Colonic mucosa (tissue), 4 donors: ENCODE results near the gene NRDE2. TPM values are rescaled to one million over a fixed set of nuclear protein-coding genes. Genes with fewer than 3 reads are reported as not detected.

Source experiments
- DNase-seq: peaks from one replicate; pipeline ENCODE4 v3.0.0-alpha.2; 2020
- H3K27ac ChIP-seq: fragments of 200-600 bp; one replicate; pipeline ENCODE4 v1.8.0; 2021
- H3K27me3 ChIP-seq: fragments of 200-600 bp; one replicate; pipeline ENCODE4 v1.8.0; 2021
- H3K36me3 ChIP-seq: fragments of 200-600 bp; one replicate; pipeline ENCODE4 v1.8.0; 2021
- H3K4me1 ChIP-seq: fragments of 200-600 bp; one replicate; pipeline ENCODE4 v1.8.0; 2021; ENCODE audit warnings: mild to moderate bottlenecking
- H3K4me3 ChIP-seq: fragments of 200-600 bp; one replicate; pipeline ENCODE4 v1.8.0; 2021
- H3K9ac ChIP-seq, 2 donors: one replicate each; pipeline ENCODE4 v1.7.0; 2013; ENCODE audit warnings: control low read depth in 2 of 2, low read depth in 2 of 2, low read length in 2 of 2
- H3K9me3 ChIP-seq: fragments of 200-600 bp; one replicate; pipeline ENCODE4 v1.8.0; 2021
- intact Hi-C: fragments of 100-400 bp; cut with DNase I; formaldehyde crosslinking; loops from one replicate; pipeline ENCODE4 v1.14.1; 2022
- total RNA-seq, 2 donors: library from RNA; stranded (reverse); fragmentation: NEBNext Ultra II Directional in 1 of 2; extraction: Animal tissue kit (Norgen Biotek cat#: 25700) in 1 of 2; gene quantifications; one replicate each; pipeline ENCODE4 v1.2.1, GENCODE V29; 2021
- TF ChIP-seq, protein P1 (sequence below): fragments of 200-600 bp; IDR thresholded peaks from one replicate; pipeline ENCODE4 v1.8.0; 2022; ENCODE audit warnings: antibody characterized with exemption, mild to moderate bottlenecking
- donor health status: healthy.
- donor health status: DM: no; HTN: no; CAD: no.
- donor health status: DM: no; HTN: no; CAD: no.

NRDE2 gene
- total RNA-seq, 2 donors from 2014 or later = 14.7 to 22.1 TPM

DNA sequence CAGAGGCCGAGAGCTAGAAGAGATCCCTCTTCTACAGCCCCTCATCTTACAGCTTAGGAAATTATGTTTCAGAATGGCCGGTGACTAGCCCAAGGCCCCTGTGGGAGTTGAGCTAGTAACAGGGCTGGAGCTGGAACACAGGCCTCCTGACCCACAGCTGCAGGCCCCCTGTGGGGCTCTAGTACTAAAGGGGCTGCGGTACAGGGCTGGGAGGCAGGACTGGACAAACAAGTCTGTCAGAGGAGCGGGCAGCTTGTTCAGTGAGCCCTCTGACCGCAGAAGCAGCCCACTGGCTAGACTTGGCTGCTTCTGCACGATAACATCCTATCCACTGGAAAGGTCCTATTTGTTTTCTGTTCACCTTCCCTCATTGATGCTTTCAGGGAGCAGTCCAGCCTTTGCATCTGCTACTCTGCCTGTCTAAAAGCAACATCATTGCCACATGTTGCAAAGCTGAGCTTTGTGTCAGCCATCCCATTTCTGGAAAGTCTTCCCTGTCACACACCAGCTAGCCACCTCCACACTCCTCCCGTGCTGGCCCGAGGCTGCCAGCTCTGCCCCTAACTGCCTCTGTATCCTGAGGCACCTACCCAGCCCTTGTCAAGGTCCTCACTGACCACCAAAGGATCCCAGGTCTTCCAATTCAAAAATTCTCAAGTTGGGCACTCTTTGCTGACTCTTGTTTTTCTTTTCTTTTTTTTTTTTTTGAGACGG lies 65.1 kb downstream of the NRDE2 start:
- Histone ChIP-seq H3K36me3 (peaks cover 40% of the 10 kb centered on the region), H3K27me3 (no peaks in the 10 kb centered on the region), H3K9ac (no peak overlapping the region), H3K9me3 (no peaks in the 10 kb centered on the region), H3K4me1 (no peaks in the 10 kb centered on the region), H3K4me3 (no peak overlapping the region), H3K27ac (no peak overlapping the region)
- TF ChIP-seq, protein P1, sequence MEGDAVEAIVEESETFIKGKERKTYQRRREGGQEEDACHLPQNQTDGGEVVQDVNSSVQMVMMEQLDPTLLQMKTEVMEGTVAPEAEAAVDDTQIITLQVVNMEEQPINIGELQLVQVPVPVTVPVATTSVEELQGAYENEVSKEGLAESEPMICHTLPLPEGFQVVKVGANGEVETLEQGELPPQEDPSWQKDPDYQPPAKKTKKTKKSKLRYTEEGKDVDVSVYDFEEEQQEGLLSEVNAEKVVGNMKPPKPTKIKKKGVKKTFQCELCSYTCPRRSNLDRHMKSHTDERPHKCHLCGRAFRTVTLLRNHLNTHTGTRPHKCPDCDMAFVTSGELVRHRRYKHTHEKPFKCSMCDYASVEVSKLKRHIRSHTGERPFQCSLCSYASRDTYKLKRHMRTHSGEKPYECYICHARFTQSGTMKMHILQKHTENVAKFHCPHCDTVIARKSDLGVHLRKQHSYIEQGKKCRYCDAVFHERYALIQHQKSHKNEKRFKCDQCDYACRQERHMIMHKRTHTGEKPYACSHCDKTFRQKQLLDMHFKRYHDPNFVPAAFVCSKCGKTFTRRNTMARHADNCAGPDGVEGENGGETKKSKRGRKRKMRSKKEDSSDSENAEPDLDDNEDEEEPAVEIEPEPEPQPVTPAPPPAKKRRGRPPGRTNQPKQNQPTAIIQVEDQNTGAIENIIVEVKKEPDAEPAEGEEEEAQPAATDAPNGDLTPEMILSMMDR = no peak
- intact Hi-C loops = no loop called here
- no peak for DNase-seq

DNA sequence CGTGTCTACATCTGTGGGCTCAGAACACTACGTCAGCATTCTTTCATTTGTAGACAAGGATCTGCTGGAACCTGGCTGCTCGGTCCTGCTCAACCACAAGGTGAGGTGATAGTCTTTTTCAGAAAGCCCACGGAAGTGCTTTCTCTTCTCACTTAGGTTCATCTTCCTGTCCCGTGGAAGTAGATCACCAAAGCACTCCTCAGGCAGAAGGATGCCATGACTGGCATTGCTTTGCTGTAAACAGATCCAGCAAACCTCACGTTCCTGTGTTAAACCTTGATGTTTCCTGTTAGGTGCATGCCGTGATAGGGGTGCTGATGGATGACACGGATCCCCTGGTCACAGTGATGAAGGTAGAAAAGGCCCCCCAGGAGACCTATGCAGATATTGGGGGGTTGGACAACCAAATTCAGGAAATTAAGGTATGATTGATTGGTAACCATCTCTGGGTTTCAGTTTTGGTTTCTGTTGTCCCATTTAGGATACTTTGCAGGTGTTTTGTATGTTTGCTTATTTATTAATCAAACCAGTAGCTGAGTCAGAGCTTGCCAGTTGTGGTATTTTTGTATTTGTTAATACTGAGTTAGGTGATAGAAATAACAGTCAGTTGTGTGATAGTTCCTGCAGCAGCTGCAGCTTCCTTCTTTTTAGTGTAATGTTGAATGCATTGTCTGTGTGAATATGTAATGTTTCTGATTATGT lies 67.8 kb downstream of the NRDE2 start:
- Histone ChIP-seq H3K27me3 (no peaks in the 10 kb centered on the region), H3K36me3 (peaks cover 25% of the 10 kb centered on the region), H3K9ac (no peak overlapping the region), H3K4me3 (no peak overlapping the region), H3K9me3 (no peaks in the 10 kb centered on the region), H3K4me1 (no peaks in the 10 kb centered on the region), H3K27ac (no peak overlapping the region)
- DNase-seq = no peak
- intact Hi-C loops = no loop called here
- TF ChIP-seq, protein P1 = no peak

DNA sequence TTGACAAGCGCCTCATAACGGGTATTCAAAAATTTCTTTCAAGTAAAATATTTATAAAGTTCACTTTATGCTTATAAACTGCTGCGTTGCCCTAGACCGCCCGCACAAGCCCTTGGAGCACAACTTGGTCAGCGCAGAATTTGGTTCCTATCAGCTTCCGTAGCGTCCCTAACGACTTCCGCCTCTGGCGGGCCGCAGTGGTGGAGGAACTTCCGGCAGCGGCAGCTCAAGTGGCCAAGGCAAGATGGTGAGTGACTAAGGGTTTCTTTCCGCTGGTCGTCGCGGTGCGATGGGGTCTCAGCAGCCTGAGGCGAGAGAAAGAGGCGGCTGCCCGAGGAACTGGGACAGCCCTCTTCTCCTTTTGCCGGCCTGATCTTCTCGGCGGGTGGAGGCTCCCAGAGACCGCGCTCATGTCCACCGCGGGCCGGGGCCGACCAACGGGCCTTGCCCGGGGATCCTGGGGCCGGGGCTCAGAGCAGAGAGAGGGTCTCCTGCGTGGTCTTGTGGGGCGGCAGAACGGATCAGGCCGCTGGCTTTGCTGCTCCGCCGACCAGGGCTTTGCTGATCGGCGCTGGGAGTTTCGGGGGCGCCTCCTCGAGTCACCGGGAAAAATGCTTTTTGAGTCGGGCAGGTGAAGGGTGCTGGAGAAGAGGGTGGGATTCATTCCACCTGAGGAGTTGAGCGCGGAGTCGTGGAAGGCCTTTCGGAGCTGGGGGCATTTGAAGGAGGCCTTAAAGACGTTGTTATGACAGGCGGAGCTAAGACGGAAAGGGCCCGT lies 75.2 kb downstream of the NRDE2 start, which contains the start of gene PSMC1:
Gene PSMC1 (plus strand): TSS at position 200 of the 778 bp plus-strand sequence. CDS start 45 bp downstream, at position 245.
- intact Hi-C loops = no loop called here
- H3K36me3 ChIP-seq = no peaks in the 10 kb centered on the region

DNA sequence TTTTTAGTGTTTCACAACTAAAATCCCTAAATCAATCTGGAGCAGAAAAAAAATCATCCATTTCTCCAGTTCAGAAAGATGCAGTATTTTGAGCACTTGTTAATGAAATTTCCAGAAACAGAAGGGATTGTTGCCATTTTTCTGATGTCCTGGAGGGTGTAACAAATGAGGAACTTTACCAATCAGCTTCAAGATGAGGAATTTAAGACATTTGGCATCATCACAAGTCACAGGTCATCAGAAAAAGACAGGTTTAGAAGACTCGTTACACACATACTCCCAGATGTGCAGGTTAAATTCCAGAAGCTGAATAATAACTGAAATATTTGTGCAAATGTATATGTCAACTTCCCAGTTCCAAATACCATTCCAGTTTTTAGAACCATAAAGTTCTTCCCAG lies 75.9 kb downstream of the NRDE2 start:
- DNase-seq = no peak
- intact Hi-C loops = no loop called here
- Histone ChIP-seq H3K9ac (no peak overlapping the region), H3K27ac (peak overlapping the region; percentile 58), H3K9me3 (no peaks in the 10 kb centered on the region), H3K27me3 (no peaks in the 10 kb centered on the region), H3K4me1 (peaks cover 4% of the 10 kb centered on the region), H3K36me3 (no peaks in the 10 kb centered on the region), H3K4me3 (peak overlapping the region; percentile 96)
- TF ChIP-seq, protein P1 = no peak

More for the DNA sequence above, 75.2 kb downstream of the NRDE2 start, which contains the start of gene PSMC1:
- Histone ChIP-seq H3K9me3 (no peaks in the 10 kb centered on the region), H3K27me3 (no peaks in the 10 kb centered on the region), H3K27ac (peak within 1 kb of the TSS; percentile 58), H3K4me3 (peak within 1 kb of the TSS; percentile 96), H3K4me1 (peaks cover 4% of the 10 kb centered on the region), H3K9ac (peak within 1 kb of the TSS; percentile 77 to 93)
- TF ChIP-seq, protein P1 = no peak
- peak; percentile 95 for DNase-seq

DNA sequence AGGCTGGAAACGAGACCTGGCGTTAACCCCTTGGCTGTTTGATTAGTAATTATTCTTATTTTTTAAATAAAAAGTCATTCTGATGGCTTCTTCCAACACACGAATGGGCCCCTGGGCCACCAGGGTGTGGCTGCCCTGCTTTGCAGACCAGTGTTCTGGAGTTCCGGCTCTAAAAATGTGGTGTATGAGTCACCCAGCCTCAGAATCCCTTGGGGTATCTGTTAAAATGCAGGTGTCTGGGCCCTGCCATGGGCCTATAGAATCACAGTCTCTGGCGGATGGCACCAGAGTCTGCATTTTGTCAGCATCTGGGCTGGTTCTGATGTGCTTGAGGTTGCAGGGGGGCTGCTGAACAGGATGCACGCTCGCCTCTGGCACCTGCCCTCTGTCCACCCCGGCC lies 77.9 kb downstream of the NRDE2 start:
- no peaks in the 10 kb centered on the region for H3K36me3 ChIP-seq
- no peak overlapping the region for H3K9ac ChIP-seq
- H3K9me3 ChIP-seq = no peaks in the 10 kb centered on the region
- H3K27ac ChIP-seq = no peak overlapping the region
- intact Hi-C loops = no loop called here
- TF ChIP-seq, protein P1 = no peak
- H3K27me3 ChIP-seq = no peaks in the 10 kb centered on the region
- no peak overlapping the region for H3K4me3 ChIP-seq
- no peak for DNase-seq
- peaks cover 4% of the 10 kb centered on the region for H3K4me1 ChIP-seq
